HepG2 (cell line): ENCODE measurements around the gene COQ4. TPM values are rescaled to one million over a fixed set of nuclear protein-coding genes. Genes with fewer than 3 reads are reported as not detected.

Experiments used
- MXI1 ChIP-seq: IDR thresholded peaks from 3 replicates; pipeline ENCODE4 v1.6.1; 2012; ENCODE audit warnings: low read depth, low read length, inconsistent platforms, borderline replicate concordance
- ZBTB2 ChIP-seq: sonication (generic); formaldehyde crosslinking; IDR thresholded peaks from 2 replicates; pipeline ENCODE4 v1.8.0; 2022; ENCODE audit warnings: low read depth, missing genetic modification reagents
- ZNF274 ChIP-seq: sonication (generic); formaldehyde crosslinking; IDR thresholded peaks from 2 replicates; pipeline ENCODE4 v1.5.1; 2020; ENCODE audit warnings: mild to moderate bottlenecking, missing genetic modification reagents
- ZNF557 ChIP-seq: sonication (generic); formaldehyde crosslinking; IDR thresholded peaks from 2 replicates; pipeline ENCODE4 v1.4.0; 2020; ENCODE audit warnings: missing genetic modification reagents
- ZNF563 ChIP-seq: sonication (generic); formaldehyde crosslinking; IDR thresholded peaks from 2 replicates; pipeline ENCODE4 v1.8.0; 2022; ENCODE audit warnings: mild to moderate bottlenecking, moderate library complexity, missing genetic modification reagents
- ZNF609 ChIP-seq: sonication (generic); formaldehyde crosslinking; IDR thresholded peaks from 2 replicates; pipeline ENCODE4 v1.4.0; 2020; ENCODE audit warnings: mild to moderate bottlenecking, missing genetic modification reagents, borderline replicate concordance
- ZSCAN21 ChIP-seq: sonication (generic); formaldehyde crosslinking; IDR thresholded peaks from 2 replicates; pipeline ENCODE4 v1.8.0; 2022; ENCODE audit warnings: mild to moderate bottlenecking, missing genetic modification reagents, moderate library complexity, borderline replicate concordance
- polyA plus RNA-seq, 8 experiments: library from polyadenylated mRNA; depleted of rRNA in 3 of 8; stranded (reverse) in 7 of 8; unstranded in 1 of 8; fragments of >200 nt; fragmentation: Illumina TruSeq in 4 of 8; extraction: Trizol in 4 of 8; gene quantifications; 2 replicates each; pipeline versions ENCODE4 v1.2.1 to v1.2.3, GENCODE V29; 2011 to 2016; ENCODE audit warnings: low read depth in 4 of 8, missing spikeins in 1 of 8, mixed read lengths in 1 of 8; ENCODE audit not compliant: insufficient read depth in 1 of 8
- total RNA-seq, 5 experiments: library from RNA; depleted of rRNA; stranded (reverse); fragments of >200 nt; fragmentation: Illumina TruSeq; extraction: Trizol; gene quantifications; 2 replicates each; pipeline ENCODE4 v1.2.3, GENCODE V29; 2016; ENCODE audit warnings: low read depth in 1 of 5
- TF ChIP-seq, protein P1 (sequence below), 2 experiments: sonication (generic) in 1 of 2; formaldehyde crosslinking in 1 of 2; IDR thresholded peaks; 2 replicates each; pipeline versions ENCODE4 v1.6.1 to v1.9.0; 2014 to 2022; ENCODE audit warnings: antibody characterized with exemption in 1 of 2, borderline replicate concordance in 1 of 2, inconsistent platforms in 1 of 2, low read depth in 1 of 2, missing genetic modification reagents in 1 of 2
- TF ChIP-seq, protein P2 (sequence below): sonication (generic); formaldehyde crosslinking; conservative IDR thresholded peaks from 2 replicates; pipeline ENCODE4 v1.8.0; 2022; ENCODE audit warnings: low read depth, missing genetic modification reagents

COQ4 gene
- total and polyA plus RNA-seq, 2 of the 13 experiments (the other 11 are each of a cell fraction or from before 2014, with no cell fraction given), result 26.1 to 36.0 TPM

- no peak for TF ChIP-seq ZNF609
- no peak for TF ChIP-seq ZNF557 (CRISPR knock-in tag)
- no peak for TF ChIP-seq ZNF274 (CRISPR knock-in tag)
- TF ChIP-seq ZSCAN21 (CRISPR knock-in tag), result no peak
- no peak for TF ChIP-seq ZNF563 (CRISPR knock-in tag)
- TF ChIP-seq MXI1, result no peak
- TF ChIP-seq, protein P1, sequence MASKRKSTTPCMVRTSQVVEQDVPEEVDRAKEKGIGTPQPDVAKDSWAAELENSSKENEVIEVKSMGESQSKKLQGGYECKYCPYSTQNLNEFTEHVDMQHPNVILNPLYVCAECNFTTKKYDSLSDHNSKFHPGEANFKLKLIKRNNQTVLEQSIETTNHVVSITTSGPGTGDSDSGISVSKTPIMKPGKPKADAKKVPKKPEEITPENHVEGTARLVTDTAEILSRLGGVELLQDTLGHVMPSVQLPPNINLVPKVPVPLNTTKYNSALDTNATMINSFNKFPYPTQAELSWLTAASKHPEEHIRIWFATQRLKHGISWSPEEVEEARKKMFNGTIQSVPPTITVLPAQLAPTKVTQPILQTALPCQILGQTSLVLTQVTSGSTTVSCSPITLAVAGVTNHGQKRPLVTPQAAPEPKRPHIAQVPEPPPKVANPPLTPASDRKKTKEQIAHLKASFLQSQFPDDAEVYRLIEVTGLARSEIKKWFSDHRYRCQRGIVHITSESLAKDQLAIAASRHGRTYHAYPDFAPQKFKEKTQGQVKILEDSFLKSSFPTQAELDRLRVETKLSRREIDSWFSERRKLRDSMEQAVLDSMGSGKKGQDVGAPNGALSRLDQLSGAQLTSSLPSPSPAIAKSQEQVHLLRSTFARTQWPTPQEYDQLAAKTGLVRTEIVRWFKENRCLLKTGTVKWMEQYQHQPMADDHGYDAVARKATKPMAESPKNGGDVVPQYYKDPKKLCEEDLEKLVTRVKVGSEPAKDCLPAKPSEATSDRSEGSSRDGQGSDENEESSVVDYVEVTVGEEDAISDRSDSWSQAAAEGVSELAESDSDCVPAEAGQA (IDR thresholded peaks at IDR 0.05; ENCODE audit: low read depth), result peak; percentile 62; the same call in 1 of the 2 replicates
- TF ChIP-seq, protein P1 (CRISPR knock-in tag; IDR thresholded peaks at IDR 0.05; ENCODE audit: borderline replicate concordance), result no peak
- no peak for TF ChIP-seq ZBTB2 (CRISPR knock-in tag)
- TF ChIP-seq, protein P2, sequence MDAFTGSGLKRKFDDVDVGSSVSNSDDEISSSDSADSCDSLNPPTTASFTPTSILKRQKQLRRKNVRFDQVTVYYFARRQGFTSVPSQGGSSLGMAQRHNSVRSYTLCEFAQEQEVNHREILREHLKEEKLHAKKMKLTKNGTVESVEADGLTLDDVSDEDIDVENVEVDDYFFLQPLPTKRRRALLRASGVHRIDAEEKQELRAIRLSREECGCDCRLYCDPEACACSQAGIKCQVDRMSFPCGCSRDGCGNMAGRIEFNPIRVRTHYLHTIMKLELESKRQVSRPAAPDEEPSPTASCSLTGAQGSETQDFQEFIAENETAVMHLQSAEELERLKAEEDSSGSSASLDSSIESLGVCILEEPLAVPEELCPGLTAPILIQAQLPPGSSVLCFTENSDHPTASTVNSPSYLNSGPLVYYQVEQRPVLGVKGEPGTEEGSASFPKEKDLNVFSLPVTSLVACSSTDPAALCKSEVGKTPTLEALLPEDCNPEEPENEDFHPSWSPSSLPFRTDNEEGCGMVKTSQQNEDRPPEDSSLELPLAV (CRISPR knock-in tag), result no peak
Measured at GRCh38 chr9:128275198-128276007, 47.2 kb upstream of the COQ4 start, which contains the start of gene GOLGA2 (continued).
